ENCODE measurements around the gene HDAC2. TPM values are rescaled to one million over a fixed set of nuclear protein-coding genes. Genes with fewer than 3 reads are reported as not detected.
A peak's percentile ranks its signal among the peaks of the same experiment; 100 is the strongest.
"Not testable (repeated sequence)": the region's sequence is repeated elsewhere in the genome, so short reads cannot be mapped to it uniquely, and the experiment has no call there.

Gene HDAC2
- total RNA-seq, 1 donor from 2014 or later = 99.8 TPM

- no peak for FAIRE-seq
These were observed 26.2 kb upstream of the HDAC2 start for GRCh38 chr6:113997116-113997515.

GRCh38 chr6:113995634-113996033 lies 24.7 kb upstream of the HDAC2 start:
- Histone ChIP-seq H3K4me3 (ENCODE audit: low read depth, low read length) (no peak overlapping the region), H3K27me3 (ENCODE audit: control insufficient read depth, insufficient read depth, low read length) (no peaks in the 10 kb centered on the region), H3K36me3 (ENCODE audit: control insufficient read depth, insufficient read depth, low read length) (no peaks in the 10 kb centered on the region)
- peak; percentile 37 for DNase-seq (ENCODE audit: low read depth)
- TF ChIP-seq CTCF (IDR thresholded peaks at IDR 0.05; ENCODE audit: insufficient read depth, low read length, severe bottlenecking) = no peak
- FAIRE-seq = no peak

More at GRCh38 chr6:113997116-113997515, 26.2 kb upstream of the HDAC2 start:
- peak; percentile 74 for DNase-seq (ENCODE audit: low read depth)
- H3K27me3 ChIP-seq (ENCODE audit: control insufficient read depth, insufficient read depth, low read length) = no peaks in the 10 kb centered on the region
- H3K36me3 ChIP-seq (ENCODE audit: control insufficient read depth, insufficient read depth, low read length) = no peaks in the 10 kb centered on the region
- no peak overlapping the region for H3K4me3 ChIP-seq (ENCODE audit: low read depth, low read length)
- TF ChIP-seq CTCF (IDR thresholded peaks at IDR 0.05; ENCODE audit: insufficient read depth, low read length, severe bottlenecking) = no peak

GRCh38 chr6:113994934-113995342 lies 24.0 kb upstream of the HDAC2 start:
- H3K4me3 ChIP-seq (ENCODE audit: low read depth, low read length) = no peak overlapping the region
- FAIRE-seq (no peak), DNase-seq (ENCODE audit: low read depth) (peak; percentile 75)
- H3K27me3 ChIP-seq (ENCODE audit: control insufficient read depth, insufficient read depth, low read length) = no peaks in the 10 kb centered on the region
- peak; percentile 50 for TF ChIP-seq CTCF (IDR thresholded peaks at IDR 0.05; ENCODE audit: insufficient read depth, low read length, severe bottlenecking)
- H3K36me3 ChIP-seq (ENCODE audit: control insufficient read depth, insufficient read depth, low read length) = no peaks in the 10 kb centered on the region

- H3K36me3 ChIP-seq (ENCODE audit: control insufficient read depth, insufficient read depth, low read length) = no peaks in the 10 kb centered on the region
- no peak for TF ChIP-seq CTCF (IDR thresholded peaks at IDR 0.05; ENCODE audit: insufficient read depth, low read length, severe bottlenecking)
- FAIRE-seq = no peak
- no peak for DNase-seq (ENCODE audit: low read depth)
- H3K4me3 ChIP-seq (ENCODE audit: low read depth, low read length) = no peak overlapping the region
- H3K27me3 ChIP-seq (ENCODE audit: control insufficient read depth, insufficient read depth, low read length) = no peaks in the 10 kb centered on the region
These were observed 18.7 kb upstream of the HDAC2 start for GRCh38 chr6:113989675-113990074.

- H3K36me3 ChIP-seq (ENCODE audit: control insufficient read depth, insufficient read depth, low read length); H3K4me3 ChIP-seq (ENCODE audit: low read depth, low read length); FAIRE-seq; DNase-seq (ENCODE audit: low read depth); H3K27me3 ChIP-seq (ENCODE audit: control insufficient read depth, insufficient read depth, low read length): not testable (repeated sequence)
These were observed 11.7 kb upstream of the HDAC2 start for GRCh38 chr6:113982675-113983074.

- DNase-seq (ENCODE audit: low read depth) (no peak), FAIRE-seq (no peak)
- no peak overlapping the region for H3K4me3 ChIP-seq (ENCODE audit: low read depth, low read length)
- no peaks in the 10 kb centered on the region for H3K36me3 ChIP-seq (ENCODE audit: control insufficient read depth, insufficient read depth, low read length)
- H3K27me3 ChIP-seq (ENCODE audit: control insufficient read depth, insufficient read depth, low read length) = no peaks in the 10 kb centered on the region
- no peak for TF ChIP-seq CTCF (IDR thresholded peaks at IDR 0.05; ENCODE audit: insufficient read depth, low read length, severe bottlenecking)
These were observed 11.2 kb upstream of the HDAC2 start for GRCh38 chr6:113982055-113982550.
